Transverse colon (tissue), 4 donors: ENCODE measurements around the gene AKT1.

Source experiments
- CTCF ChIP-seq, 5 experiments: fragments of 200-600 bp in 3 of 5; fragments of 450-650 bp in 2 of 5; sonication (generic) in 3 of 5; IDR thresholded peaks; 1 replicate in 2 of 5; 2 replicates in 3 of 5; pipeline ENCODE4 v1.5.1; 2016 to 2017; ENCODE audit warnings: antibody characterized with exemption in 5 of 5, inconsistent platforms in 3 of 5, mild to moderate bottlenecking in 2 of 5, moderate library complexity in 1 of 5
- POLR2AphosphoS5 ChIP-seq, 3 donors: sonication (generic); formaldehyde crosslinking; IDR thresholded peaks; one replicate each; pipeline ENCODE4 v1.6.1; 2016; ENCODE audit warnings: antibody characterized with exemption in 3 of 3

- TF ChIP-seq CTCF (IDR thresholded peaks at IDR 0.05), result peak; percentile 41 to 78 (median 51)
- no peak for TF ChIP-seq POLR2AphosphoS5 (IDR thresholded peaks at IDR 0.05)
Measured at GRCh38 chr14:104827177-104828055, 31.9 kb upstream of the AKT1 start.
